ENCODE measurements around the gene CMTM6.
"Not testable (repeated sequence)": the region's sequence is repeated elsewhere in the genome, so short reads cannot be mapped to it uniquely, and the experiment has no call there.

CMTM6 gene

GRCh38 chr3:32498992-32499391 lies 3.7 kb downstream of the CMTM6 start:
- no peak for DNase-seq

- no peak for DNase-seq
Measured at GRCh38 chr3:32498252-32498651, 4.4 kb downstream of the CMTM6 start.

GRCh38 chr3:32495609-32496008 lies 7.0 kb downstream of the CMTM6 start:
- DNase-seq = no peak

- DNase-seq = no peak
Measured at GRCh38 chr3:32495085-32495484, 7.6 kb downstream of the CMTM6 start.

- DNase-seq = no peak
Measured at GRCh38 chr3:32493437-32494414, 8.9 kb downstream of the CMTM6 start.

- DNase-seq = no peak
Measured at GRCh38 chr3:32492684-32493436, 9.8 kb downstream of the CMTM6 start.

- no peak for DNase-seq
Measured at GRCh38 chr3:32488474-32489008, 14.1 kb downstream of the CMTM6 start.

GRCh38 chr3:32487781-32488473 lies 14.7 kb downstream of the CMTM6 start:
- DNase-seq = no peak

GRCh38 chr3:32484436-32484835 lies 18.2 kb downstream of the CMTM6 start:
- no peak for DNase-seq

GRCh38 chr3:32483772-32484171 lies 18.9 kb downstream of the CMTM6 start:
- no peak for DNase-seq

GRCh38 chr3:32482693-32483092 lies 20.0 kb downstream of the CMTM6 start:
- no peak for DNase-seq

- no peak for DNase-seq
Measured at GRCh38 chr3:32481791-32482631, 20.6 kb downstream of the CMTM6 start.

- DNase-seq = no peak
Measured at GRCh38 chr3:32480604-32481003, 22.0 kb downstream of the CMTM6 start.

GRCh38 chr3:32474201-32474600 lies 28.5 kb downstream of the CMTM6 start:
- DNase-seq = no peak

- not testable (repeated sequence) for DNase-seq
Measured at GRCh38 chr3:32472151-32472550, 30.5 kb downstream of the CMTM6 start.

GRCh38 chr3:32471246-32471645 lies 31.4 kb downstream of the CMTM6 start:
- DNase-seq = no peak

- DNase-seq = no peak
Measured at GRCh38 chr3:32470362-32470761, 32.3 kb downstream of the CMTM6 start.

GRCh38 chr3:32469151-32469874 lies 33.3 kb downstream of the CMTM6 start:
- DNase-seq = no peak

GRCh38 chr3:32467333-32468070 lies 35.1 kb downstream of the CMTM6 start:
- peak; percentile 66 for DNase-seq

GRCh38 chr3:32466808-32467207 lies 35.8 kb downstream of the CMTM6 start:
- not testable (repeated sequence) for DNase-seq

- not testable (repeated sequence) for DNase-seq
Measured at GRCh38 chr3:32464726-32465125, 37.9 kb downstream of the CMTM6 start.

Measured in GDM1 (cell line).